Activated CD4-positive, CD25-positive, alpha-beta regulatory T cell treated with anti-CD3 and anti-CD28 coated beads, Interleukin-2, amount 50 U/mL, for 72 hours (primary cell): ENCODE data around the gene INPP4B.

Source experiments
- DNase-seq: peaks from one replicate; pipeline ENCODE4 v3.0.0; 2021

INPP4B gene

DNA sequence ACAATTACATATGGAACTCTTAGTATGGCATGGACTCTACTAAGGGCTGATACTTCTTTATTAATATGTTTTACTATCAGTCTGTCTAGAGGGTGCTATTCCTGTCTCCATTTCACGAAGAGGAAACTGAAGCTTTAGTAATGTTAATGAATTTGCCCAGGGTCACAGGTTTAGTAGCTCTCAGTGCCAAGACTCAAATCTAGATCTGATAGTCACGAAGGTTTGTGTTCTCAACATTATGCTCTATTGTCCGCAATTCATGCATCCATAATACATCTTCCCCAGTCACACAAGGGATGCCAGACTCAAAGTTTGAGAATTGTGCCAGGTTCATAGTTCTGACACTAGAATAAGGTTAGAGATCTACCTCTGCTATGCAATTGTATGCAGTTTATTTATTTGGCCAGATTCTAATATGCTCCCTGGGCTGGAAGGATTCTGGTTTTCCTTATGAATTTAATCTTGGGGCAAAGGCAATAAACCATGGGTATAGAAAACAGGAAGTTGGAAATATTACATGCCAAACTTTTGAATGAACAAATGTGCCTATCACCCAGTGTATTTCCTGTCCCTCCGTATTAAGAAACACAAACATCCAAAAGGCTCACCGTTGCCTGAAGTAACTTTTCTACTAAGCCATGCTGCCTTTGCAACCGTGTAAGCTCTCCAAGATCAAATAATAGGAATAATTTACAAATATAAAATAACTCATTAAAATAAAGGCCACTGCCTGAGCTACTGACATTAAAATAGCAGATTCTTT lies 478.5 kb downstream of the INPP4B start:
- no peak for DNase-seq

DNA sequence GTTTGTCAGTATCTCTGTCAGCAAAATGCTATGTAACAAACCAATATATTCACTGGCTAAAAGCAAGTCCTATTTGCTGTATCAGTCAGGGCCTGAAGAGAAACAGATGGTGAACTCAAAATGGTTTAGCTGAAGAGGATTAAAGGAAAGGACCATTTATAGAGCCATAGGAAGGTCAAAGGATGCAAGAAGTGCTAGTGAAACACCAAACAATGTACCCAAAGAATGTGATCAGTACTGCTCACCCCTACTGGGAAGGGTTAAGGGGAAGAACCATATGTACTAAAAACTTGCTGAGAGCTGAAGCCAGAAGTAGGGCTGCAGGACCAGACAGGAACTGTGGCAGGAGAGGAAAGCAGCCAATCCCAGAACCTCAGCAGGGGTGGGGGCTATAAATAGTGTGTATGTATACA lies 479.3 kb downstream of the INPP4B start:
- DNase-seq: no peak

GRCh38 chr4:142365391-142365790 lies 480.7 kb downstream of the INPP4B start:
- DNase-seq: no peak

DNA sequence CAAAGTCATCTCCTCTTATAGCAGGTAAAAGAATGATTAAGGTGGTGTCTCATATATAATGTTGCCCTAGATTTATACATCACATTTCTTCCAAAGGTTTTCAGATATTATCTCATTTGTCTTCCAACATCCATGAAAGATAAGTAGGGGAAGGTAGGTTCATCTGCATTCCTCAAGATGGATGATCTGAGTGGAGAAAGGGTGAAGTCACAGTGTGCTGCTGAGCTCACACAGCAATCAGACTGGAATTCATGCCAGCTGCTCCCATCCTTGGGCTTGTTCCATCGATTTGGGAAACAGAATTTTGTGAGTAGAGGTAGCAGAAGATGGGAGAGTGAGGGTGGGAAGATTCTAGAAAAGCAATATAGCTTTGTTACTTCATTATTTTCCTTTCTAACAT lies 482.4 kb downstream of the INPP4B start:
- no peak for DNase-seq

DNA sequence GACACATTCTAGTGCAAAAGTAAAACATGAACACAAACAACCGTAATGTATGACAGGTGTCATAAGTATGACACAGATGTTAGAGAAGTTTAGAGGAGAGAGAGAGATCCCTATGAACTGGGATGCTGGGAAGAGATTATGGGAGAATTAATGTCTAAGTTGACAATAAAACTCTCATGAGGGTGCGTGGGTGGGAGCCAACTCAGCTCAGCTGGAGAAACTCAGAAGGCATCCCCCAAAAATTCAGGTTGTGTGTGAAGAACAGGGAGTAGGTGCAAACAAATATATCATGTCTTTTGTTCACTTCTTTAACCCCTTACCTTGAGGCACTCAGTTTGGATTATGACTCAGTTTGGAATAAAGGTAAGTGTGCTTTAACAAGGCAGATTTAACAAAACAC lies 484.1 kb downstream of the INPP4B start:
- DNase-seq: no peak

- DNase-seq: no peak
Measured at GRCh38 chr4:142360657-142361056, 485.4 kb downstream of the INPP4B start.

DNA sequence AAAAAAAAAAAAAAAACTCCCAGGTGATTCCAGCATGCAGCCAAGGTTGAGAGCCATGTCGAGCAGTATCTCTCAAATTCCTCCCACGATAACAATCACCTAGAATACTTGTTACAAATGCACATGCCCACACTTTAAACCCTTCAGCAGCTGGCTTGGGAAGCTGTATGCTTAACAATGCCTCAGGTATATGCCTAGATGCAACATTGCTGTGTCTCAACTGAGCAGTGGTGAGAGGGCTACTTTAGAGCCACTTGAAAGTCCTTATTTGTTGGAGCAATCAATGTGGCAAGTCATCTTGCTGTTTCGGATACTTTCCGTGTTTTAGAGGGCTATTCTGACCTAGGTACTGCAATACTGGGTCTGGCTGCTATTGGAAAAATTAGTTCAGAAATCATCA lies 487.4 kb downstream of the INPP4B start:
- no peak for DNase-seq

DNA sequence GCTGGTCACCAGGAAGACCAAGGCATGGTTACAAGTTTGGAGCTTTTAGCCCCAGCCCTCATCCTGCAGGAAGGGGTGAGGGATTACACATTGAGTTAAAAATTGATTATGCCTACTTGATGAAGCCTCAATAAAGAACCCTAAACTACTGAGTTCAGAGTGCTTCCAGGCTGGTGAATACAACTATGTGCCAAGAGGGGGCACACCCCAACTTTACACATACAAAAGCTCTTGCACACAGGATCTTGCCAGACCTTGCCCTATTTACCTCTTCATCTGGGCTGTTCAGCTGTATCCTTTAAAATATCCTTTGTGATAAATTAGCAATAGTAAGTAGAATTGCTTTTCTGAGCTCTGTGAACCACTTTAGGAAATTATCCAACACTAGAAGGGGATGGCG lies 489.3 kb downstream of the INPP4B start:
- no peak for DNase-seq

DNA sequence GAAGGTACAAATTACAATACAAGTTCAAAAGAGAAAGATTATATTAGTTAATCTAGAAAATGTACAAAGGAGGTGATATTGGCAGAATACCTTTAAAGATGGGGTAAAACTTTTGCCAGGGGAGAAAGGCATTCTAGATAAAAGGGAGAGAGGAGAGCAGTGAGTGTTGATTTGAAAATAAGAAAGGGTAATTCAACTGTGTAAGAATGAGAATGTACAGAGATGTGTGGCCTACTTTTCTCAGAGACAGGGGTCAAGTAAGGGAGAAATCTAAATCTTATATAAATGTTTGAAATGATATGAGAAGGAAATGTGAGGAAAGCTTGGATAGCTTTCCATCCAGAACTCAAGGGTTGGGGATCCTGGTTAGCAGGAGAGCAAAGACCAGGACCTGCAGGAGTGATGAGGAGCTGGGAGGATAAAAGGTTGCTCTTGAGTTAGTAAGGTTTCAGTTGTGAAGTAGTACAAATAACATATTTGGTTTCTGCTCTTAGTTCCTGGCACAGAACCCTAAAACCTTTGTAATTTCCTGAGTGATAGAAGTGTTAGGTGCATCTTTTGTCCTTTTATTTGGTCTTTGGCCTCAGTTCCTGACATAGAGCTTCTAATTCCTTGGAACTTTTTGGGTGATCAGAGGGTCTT lies 489.9 kb downstream of the INPP4B start:
- no peak for DNase-seq

DNA sequence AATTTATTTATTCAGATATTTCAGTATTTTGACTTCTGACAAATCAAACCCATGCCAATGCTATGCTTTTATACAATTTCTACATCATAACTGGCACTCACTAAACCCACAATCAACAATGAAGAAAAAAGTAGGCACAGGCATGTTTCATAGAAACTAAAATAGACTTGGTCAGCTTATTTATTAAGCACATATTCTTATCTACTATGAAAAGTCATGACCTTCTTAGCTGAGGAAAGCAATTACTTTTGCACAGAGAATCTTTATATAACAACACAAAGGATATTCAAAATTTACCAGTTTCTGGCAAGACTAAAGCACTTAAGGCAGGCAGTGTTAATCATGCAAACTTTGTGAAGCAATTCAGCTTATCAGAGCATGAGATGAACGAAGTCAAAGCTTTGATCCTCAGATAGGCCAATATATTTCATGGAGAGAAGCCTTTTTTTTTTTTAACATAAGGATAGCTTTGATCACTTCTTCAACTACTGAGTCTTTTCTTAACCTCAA lies 490.6 kb downstream of the INPP4B start:
- DNase-seq: no peak

DNA sequence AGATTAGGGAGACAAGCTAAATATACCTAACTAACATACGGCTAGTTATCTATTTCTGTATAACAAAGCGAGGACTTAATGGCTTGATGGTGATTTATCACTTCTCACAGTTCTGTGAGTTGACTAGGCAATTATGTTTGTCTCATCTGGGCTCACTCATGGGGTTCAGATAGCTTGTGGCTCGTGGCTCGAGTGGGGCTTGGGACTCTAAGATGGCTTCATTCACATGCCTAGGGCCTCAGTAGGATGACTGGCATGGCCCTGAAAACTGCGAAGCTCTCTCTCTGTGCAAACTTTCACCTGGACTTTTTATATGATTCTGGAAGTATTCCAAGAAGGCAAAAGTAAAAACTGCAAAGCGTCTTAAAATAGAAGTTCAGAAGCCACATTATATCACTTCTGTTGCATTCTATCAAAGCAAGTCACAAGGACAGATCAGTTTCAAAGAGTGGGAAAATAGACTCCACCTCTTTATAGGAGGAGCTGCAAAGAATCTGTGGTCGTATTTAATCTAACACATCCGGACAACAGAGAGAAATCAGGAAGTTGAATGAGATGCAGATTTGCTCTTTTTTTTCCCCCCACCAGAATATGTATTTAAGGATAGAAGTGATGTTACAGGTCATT lies 491.2 kb downstream of the INPP4B start:
- no peak for DNase-seq

- DNase-seq: no peak
Measured at GRCh38 chr4:142354041-142354440, 492.1 kb downstream of the INPP4B start.

DNA sequence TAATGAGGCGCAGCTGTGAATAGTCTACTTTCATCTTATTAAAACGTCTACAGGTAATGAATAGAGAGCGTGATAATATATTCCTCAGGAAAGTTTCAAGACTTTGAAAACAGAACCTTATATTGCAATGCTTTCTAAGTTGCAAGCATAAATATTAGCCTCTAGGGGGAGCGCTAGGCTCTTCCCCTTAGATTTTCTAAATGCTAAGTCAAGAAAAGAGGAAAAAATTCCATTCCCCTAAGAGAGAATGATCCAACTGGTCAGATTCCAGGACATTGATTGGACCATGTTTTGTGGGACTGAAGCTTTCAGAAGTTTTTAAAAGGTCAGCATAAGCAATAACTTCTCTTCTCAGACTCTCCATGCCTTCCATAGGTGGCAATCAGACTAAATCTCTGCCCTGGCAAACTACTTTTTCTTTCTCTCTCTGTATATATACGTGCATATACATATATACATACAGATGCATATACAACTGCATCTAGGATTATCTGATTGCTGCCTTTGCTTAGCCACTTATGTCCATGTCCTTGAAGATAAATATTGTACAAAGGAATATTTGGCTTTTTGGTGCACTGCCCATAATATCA lies 492.9 kb downstream of the INPP4B start:
- no peak for DNase-seq

- DNase-seq: no peak
Measured at GRCh38 chr4:142352712-142353111, 493.4 kb downstream of the INPP4B start.

DNA sequence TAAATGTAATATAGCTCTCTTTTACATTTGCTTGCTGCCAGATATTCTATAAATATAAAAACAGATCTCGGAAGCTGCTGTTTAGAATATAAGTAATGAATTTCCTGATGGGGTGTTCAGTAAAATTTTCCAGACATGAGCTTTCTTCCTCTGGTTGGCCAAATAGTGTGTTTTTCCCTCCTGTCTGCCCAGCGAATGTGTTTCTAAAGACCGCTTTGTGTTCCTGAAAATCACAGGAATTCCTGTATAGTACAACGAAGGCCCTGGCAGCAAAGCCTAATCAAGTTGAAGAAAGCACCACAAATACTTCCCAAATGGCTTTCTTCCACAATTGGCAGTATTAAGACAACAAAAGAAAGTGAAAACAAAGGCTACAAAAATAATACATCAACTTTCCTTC lies 494.1 kb downstream of the INPP4B start:
- DNase-seq: no peak

DNA sequence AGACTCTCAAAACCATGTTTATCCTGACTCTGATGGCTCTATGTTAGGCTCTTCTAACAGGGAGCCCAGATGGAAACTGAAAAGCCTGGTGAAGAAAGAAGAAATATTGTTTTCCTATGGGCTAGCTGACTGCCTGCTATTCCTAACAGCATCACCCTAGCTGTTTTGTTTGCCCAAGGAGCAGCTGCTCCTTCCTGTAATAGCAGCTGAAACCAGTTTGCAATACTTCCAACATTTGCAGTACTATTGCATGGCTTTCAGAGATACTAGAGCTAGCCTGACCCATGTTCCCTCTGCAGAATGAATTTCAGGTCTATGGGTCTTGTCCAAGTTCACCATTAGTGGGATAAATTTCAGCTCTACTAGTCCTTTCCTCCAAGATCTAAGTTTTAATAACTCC lies 495.2 kb downstream of the INPP4B start:
- DNase-seq: no peak

- DNase-seq: no peak
Measured at GRCh38 chr4:142348613-142349021, 497.5 kb downstream of the INPP4B start.

DNA sequence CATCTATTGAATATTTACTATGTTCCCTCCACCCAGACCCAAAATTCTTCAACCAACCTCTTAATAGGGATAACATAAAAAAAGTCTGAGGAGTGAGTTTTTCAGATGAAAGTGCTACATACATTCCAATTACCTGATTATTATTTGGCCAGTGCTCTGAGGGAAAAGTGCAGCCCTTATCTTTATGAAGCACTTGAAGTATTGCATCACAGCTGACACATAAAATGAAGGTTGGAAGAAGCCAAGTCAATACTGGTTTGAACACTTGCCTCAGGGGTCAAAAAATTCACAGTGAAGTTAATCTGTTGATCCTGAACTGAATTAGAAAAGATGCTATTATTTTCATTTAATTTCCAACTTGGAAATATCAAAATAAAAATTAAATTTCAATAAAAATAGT lies 498.9 kb downstream of the INPP4B start:
- DNase-seq: no peak

- no peak for DNase-seq
Measured at GRCh38 chr4:142345924-142346323, 500.2 kb downstream of the INPP4B start.

DNA sequence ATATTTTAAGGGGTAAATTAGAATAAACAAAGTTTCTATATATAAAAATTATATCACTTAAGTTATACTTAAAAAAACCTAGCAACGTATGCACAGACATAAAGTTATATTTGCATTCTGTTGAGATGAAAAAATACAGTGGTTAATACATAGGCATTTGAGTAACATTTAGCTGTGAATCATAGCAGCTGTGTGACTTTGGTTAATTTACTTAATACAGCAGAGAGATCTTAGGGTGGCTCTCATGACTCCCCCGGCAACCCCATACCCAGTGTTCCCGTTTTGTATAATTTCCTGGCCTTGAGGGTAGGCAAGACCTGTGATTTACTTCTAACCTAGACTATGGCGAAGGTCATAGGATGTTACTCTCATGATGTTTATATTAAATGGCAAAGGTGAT lies 504.8 kb downstream of the INPP4B start:
- no peak for DNase-seq

GRCh38 chr4:142339053-142339452 lies 507.0 kb downstream of the INPP4B start:
- no peak for DNase-seq

- DNase-seq: no peak
Measured at GRCh38 chr4:142336251-142336934, 509.7 kb downstream of the INPP4B start.

- no peak for DNase-seq
Measured at GRCh38 chr4:142334931-142335330, 511.2 kb downstream of the INPP4B start.
